WERI-Rb-1 (cell line): ENCODE results near the gene AP3S1.

ENCODE experiments used
- DNase-seq: peaks from one replicate; pipeline ENCODE4 v3.0.0-alpha.2; 2020
- H3K27ac ChIP-seq: fragments of 250-450 bp; sonication (Bioruptor Pico); 2 replicates; pipeline ENCODE4 v1.5.1; 2020; ENCODE audit warnings: mild to moderate bottlenecking, moderate library complexity
- H3K27me3 ChIP-seq: fragments of 250-450 bp; sonication (Bioruptor Pico); 2 replicates; pipeline ENCODE4 v1.5.1; 2021; ENCODE audit warnings: mild to moderate bottlenecking, low read depth, moderate library complexity; ENCODE audit not compliant: insufficient read depth, severe bottlenecking
- H3K36me3 ChIP-seq: fragments of 250-450 bp; sonication (Bioruptor Pico); 2 replicates; pipeline ENCODE4 v1.5.1; 2020; ENCODE audit warnings: mild to moderate bottlenecking, moderate library complexity
- H3K4me3 ChIP-seq: 2 replicates; pipeline ENCODE4 v1.5.1; 2011; ENCODE audit warnings: low read depth, mild to moderate bottlenecking, control low read depth, low read length
- H3K9me3 ChIP-seq: fragments of 250-450 bp; sonication (Bioruptor Pico); 2 replicates; pipeline ENCODE4 v1.5.1; 2021; ENCODE audit warnings: mild to moderate bottlenecking, moderate library complexity; ENCODE audit not compliant: severe bottlenecking
- CTCF ChIP-seq: IDR thresholded peaks from 2 replicates; pipeline ENCODE4 v1.5.1; 2011; ENCODE audit warnings: low read depth, mild to moderate bottlenecking, control low read depth, inconsistent platforms, low read length

AP3S1 gene

DNA sequence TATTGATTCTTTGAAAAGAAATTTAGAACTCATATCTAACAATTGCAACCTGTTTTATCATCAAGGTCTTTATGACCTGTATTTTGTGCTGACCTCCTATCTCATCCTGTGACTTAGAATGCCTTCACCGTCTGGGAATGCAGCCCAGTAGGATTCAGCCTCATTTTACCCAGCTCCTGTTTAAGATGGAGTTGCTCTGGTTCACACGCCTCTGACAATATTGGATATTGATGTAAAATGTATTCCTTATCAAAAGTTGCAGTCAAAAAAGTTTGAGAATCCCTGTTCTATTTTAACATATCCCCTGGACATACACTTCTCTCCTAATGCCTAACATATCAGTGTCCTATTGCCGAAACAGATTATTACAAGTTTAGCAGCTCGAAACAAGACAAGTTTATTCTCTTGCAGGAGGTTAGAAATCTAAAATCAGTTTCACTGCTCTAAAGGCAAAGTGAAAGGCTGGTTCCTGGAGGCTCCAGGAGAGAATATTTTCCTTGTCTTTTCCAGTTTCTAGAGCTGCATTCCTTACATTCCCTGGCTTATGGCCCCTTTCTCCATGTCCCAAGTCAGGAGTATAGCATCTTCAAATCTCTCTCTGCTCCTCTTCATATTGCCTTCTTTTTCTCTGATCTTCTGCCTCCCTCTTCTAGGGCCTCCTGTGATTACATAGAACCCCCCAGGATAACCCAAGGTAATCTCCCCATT lies 89.0 kb downstream of the AP3S1 start:
- Histone ChIP-seq H3K36me3 (no peaks in the 10 kb centered on the region), H3K27ac (no peak overlapping the region), H3K4me3 (no peak overlapping the region), H3K9me3 (no peaks in the 10 kb centered on the region), H3K27me3 (no peaks in the 10 kb centered on the region)
- DNase-seq: no peak
- TF ChIP-seq CTCF: no peak

GRCh38 chr5:115932991-115933390 lies 91.3 kb downstream of the AP3S1 start:
- H3K36me3 ChIP-seq: no peaks in the 10 kb centered on the region
- H3K9me3 ChIP-seq: no peaks in the 10 kb centered on the region
- H3K27me3 ChIP-seq: no peaks in the 10 kb centered on the region
- no peak overlapping the region for H3K4me3 ChIP-seq
- no peak overlapping the region for H3K27ac ChIP-seq
- DNase-seq: no peak
- no peak for TF ChIP-seq CTCF

- DNase-seq: no peak
Measured at GRCh38 chr5:115934388-115934974, 92.7 kb downstream of the AP3S1 start.

GRCh38 chr5:115936031-115936430 lies 94.3 kb downstream of the AP3S1 start:
- TF ChIP-seq CTCF: no peak
- no peaks in the 10 kb centered on the region for H3K36me3 ChIP-seq
- H3K27ac ChIP-seq: no peak overlapping the region
- no peak overlapping the region for H3K4me3 ChIP-seq
- DNase-seq: no peak
- H3K9me3 ChIP-seq: no peaks in the 10 kb centered on the region
- no peaks in the 10 kb centered on the region for H3K27me3 ChIP-seq

More at GRCh38 chr5:115934388-115934974, 92.7 kb downstream of the AP3S1 start:
- no peak overlapping the region for H3K27ac ChIP-seq
- no peak for TF ChIP-seq CTCF
- H3K36me3 ChIP-seq: no peaks in the 10 kb centered on the region
- no peaks in the 10 kb centered on the region for H3K27me3 ChIP-seq
- H3K9me3 ChIP-seq: no peaks in the 10 kb centered on the region
- H3K4me3 ChIP-seq: no peak overlapping the region

DNA sequence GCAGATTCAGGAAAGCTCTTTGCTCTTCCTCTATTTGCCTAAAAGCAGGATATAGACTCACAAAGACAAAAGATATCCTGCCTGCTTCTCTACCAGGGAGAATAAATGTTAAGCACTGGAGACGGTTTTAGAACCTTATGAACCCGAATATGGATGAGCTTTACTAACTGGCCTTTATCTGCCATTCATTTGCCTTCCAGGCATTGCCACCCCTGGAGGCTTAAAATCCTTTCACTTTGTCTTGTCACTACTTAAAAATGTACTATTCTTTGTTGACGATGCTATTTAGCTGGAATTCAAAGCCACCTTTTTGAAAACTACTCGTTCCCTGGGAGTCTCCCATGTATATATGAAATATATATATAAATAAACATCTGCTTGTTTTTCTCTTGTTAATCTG lies 97.3 kb downstream of the AP3S1 start:
- H3K4me3 ChIP-seq: no peak overlapping the region
- no peak for DNase-seq

More for the DNA sequence above, 97.3 kb downstream of the AP3S1 start:
- no peak for TF ChIP-seq CTCF
- Histone ChIP-seq H3K27ac (no peak overlapping the region), H3K36me3 (no peaks in the 10 kb centered on the region), H3K9me3 (no peaks in the 10 kb centered on the region), H3K27me3 (no peaks in the 10 kb centered on the region)
